Epithelial cell of prostate (primary cell): ENCODE measurements around the gene IQCH.
"Not testable (repeated sequence)": the region's sequence is repeated elsewhere in the genome, so short reads cannot be mapped to it uniquely, and the experiment has no call there.

Experiments
- DNase-seq: peaks from one replicate; pipeline ENCODE4 v3.0.0-alpha.2; 2011; ENCODE audit warnings: low read depth, low spot score
- H3K27ac ChIP-seq: fragments of 450-650 bp; 2 replicates; pipeline ENCODE4 v1.5.1; 2017; ENCODE audit warnings: mild to moderate bottlenecking

The IQCH gene

GRCh38 chr15:67420137-67420536 is 165.6 kb downstream of the IQCH start:
- H3K27ac ChIP-seq, result no peak overlapping the region
- no peak for DNase-seq

DNA sequence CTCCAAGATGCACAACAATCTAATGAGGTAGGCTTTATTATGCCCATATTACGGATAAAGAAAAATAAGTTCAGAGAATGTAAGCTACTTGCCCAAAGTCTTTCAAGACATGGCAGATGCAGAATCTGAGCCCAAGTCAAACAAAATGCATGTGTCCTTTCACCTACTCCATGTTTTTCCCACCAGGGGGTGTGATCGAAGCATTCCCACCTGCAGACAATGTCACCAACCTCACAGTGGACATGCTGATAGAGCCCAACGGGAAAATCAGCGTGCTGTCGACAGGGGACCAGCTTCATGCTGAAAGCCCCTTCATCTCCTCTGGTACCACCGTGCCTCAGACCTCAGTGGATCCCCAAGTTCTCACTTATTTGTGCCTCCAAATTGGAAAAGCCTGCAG is 166.5 kb downstream of the IQCH start:
- DNase-seq, result no peak

GRCh38 chr15:67422296-67422695 is 167.7 kb downstream of the IQCH start:
- no peak for DNase-seq
- H3K27ac ChIP-seq, result no peak overlapping the region

More for the DNA sequence above, 166.5 kb downstream of the IQCH start:
- no peak overlapping the region for H3K27ac ChIP-seq

- H3K27ac ChIP-seq, result no peak overlapping the region
- DNase-seq, result no peak
Measured at GRCh38 chr15:67433495-67434099, 179.0 kb downstream of the IQCH start.

GRCh38 chr15:67436351-67437250 is 182.0 kb downstream of the IQCH start:
- not testable (repeated sequence) for H3K27ac ChIP-seq

GRCh38 chr15:67444100-67444499 is 189.5 kb downstream of the IQCH start:
- DNase-seq, result no peak
- H3K27ac ChIP-seq, result no peak overlapping the region

More at GRCh38 chr15:67436351-67437250, 182.0 kb downstream of the IQCH start:
- not testable (repeated sequence) for DNase-seq

- no peak overlapping the region for H3K27ac ChIP-seq
Measured at GRCh38 chr15:67446449-67446848, 191.9 kb downstream of the IQCH start.

GRCh38 chr15:67448372-67448771 is 193.8 kb downstream of the IQCH start:
- DNase-seq, H3K27ac ChIP-seq: not testable (repeated sequence)

More at GRCh38 chr15:67446449-67446848, 191.9 kb downstream of the IQCH start:
- DNase-seq, result no peak

DNA sequence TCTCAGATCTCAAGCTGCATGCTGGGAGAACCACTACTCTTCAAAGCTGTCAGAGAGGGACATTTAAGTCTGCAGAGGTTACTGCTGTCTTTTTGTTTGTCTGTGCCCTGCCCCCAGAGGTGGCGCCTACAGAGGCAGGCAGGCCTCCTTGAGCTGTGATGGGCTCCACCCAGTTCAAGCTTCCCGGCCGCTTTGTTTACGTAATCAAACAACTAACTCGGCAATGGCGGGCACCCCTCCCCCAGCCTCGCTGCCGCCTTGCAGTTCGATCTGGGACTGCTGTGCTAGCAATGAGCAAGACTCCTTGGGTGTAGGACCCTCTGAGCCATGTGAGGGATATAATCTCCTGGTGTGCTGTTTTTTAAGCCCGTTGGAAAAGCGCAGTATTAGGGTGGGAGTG is 199.1 kb downstream of the IQCH start:
- not testable (repeated sequence) for DNase-seq, H3K27ac ChIP-seq

DNA sequence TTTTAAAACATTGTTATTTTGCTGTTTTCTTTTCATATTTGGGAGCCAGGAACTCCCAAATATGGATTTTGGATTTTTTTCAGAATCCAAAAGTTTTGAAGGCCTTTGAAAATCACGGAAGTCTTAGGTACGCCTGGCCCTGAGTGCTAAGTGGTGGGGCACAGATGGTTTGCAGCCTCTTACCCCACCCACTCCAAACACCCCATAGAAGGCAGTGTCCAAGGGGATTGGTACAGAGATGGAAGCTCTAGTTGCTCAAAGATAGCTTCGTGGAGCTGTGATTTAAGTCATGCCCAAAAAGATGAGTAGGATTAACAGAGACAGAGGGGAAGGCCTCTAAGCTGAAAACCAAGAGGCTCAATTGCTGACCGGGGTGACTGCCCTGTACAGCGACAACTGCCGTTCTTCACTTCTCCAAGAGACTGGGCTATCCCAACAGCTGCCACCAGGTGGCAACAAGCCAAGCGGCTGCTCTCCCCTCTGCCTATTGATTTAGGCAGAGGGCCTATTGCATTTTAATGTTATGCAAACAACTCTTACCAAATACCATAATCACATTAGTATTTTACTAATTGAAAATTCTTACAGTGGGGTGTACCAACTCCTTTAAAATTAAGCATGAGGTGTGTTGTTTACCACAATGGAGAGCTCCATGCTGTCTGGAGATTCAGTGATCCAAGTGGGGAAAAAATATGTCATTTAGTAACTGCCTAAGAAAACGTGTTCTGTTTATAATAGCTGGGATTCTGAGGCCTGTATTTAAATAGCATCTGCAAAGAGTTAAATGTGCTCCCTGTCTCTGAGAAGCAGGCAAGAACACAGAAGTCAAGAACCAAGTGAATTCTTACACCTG is 202.3 kb downstream of the IQCH start:
- no peak overlapping the region for H3K27ac ChIP-seq
- no peak for DNase-seq

DNA sequence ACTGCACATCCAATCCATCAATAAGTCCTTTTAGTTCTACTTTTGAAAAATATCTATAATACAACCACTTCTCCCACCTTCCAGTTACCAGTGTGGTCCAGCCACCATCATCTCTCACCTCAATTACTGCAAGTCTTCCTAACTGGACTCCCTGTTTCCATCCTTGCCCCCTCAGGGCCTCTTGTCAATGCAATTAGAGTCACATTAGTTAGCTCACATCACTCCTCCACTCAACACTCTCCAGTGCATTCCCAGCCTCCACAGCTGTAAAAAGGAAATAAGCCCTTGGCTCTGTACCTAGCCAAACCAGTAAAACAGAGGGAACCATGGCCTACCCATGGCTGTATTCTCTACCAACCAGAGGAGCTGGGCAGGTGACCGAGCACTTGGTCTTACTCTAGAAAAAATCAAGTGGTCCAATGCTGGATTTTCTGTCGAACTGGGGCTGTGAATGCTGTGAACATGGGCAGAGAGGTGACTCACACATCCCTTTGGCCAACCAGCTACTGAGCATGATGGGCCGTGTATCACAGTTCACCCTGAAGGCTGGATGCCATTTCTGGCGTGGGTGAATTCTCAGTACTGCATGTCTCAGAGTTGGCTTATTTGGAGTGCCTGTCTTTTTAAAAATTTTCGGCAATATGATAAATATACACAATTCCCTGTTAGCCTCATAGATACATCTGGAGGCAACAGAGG is 203.9 kb downstream of the IQCH start:
- H3K27ac ChIP-seq, result no peak overlapping the region
- no peak for DNase-seq

DNA sequence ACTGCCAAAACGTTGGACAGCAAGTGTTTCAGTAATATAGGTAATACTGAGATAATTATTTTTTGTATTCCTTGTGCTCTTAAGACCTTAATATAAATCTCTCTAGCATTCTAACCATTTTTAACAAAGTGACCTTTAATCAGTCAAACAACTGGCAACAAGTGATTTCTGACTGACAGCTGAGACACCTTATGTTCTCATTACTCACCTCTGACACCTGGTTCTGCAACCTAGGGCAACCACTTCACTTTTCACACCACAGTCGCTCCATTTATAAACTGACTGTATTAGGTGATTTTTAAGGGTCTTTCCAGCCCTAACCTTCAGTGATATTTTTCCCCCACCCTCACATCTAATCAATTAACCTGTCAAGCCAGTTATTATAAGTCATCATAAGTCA is 205.9 kb downstream of the IQCH start:
- no peak for DNase-seq
- no peak overlapping the region for H3K27ac ChIP-seq

DNA sequence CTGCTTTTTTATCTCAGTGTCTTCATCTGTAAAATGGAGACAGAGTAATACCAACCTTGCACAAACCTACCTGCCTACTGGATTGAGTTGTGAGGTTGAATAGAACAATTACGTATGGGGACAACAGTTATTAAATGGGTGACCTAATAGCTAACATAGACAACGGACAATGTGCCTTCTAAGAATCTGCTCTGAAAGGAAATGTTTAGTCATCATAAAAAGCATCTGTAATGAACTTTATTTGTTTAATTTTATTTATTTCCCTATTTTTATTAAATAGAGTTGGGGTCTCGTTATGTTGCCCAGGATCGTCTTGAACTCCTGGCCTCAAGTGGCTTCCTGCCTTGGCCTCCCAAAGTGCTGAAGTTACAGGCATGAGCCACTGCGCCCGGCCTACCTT is 207.1 kb downstream of the IQCH start:
- no peak overlapping the region for H3K27ac ChIP-seq
- DNase-seq, result no peak

- H3K27ac ChIP-seq, result no peak overlapping the region
- DNase-seq, result no peak
Measured at GRCh38 chr15:67462875-67463274, 208.3 kb downstream of the IQCH start.

DNA sequence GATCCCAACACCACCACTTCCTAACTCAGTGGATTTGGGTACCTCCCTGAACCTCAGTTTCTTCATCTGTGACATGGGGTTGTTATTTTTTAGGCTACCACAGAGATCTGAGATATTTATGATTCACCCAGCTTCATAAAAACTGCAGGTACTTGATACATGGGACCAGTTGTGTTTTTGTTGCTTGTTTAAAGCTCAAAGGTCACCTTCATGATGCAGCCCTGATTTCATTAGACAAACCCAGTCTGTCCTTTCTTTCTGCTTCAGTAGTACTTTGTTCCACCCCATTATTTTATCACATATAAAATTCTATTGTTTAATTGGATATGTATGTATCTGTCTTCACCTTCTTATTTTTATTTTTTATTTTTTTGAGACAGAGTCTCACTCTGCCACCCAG is 208.9 kb downstream of the IQCH start:
- no peak overlapping the region for H3K27ac ChIP-seq
- DNase-seq, result no peak

DNA sequence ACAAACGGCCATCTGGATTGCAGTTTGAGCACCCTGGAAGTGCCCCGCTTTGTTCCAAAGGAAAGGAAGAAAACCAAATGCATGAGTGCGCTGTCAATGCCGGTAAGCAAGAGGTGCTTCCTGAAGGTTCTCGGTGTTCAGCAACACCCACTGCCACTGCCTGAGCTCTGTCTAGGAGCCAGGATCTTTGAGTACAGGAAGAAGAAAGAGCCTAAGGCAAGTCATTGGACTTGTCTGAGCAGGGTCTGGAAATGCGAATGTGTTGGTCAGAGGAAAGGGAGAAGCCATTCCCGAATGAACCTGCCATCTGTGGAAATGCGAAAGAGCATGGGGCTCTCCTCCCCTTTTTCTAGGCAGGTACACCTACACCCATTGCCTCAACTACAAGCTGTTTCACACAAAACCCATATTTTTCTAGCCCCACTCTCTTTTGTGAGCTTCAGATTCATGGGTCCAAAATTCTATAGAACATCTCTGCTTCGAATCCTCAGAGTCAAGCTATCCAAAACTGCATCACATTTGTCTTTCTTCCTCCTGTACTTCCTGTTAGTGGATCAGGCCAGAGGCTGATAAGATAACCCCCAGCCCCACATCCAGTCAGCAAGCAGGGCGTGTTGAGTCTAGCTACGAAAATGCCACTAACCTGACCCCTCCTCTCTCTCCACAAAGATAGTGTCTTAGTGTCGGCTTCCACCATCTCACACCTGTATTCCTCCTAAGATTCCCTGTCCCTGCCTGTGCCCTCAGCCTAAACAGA is 210.8 kb downstream of the IQCH start:
- DNase-seq, result no peak
- H3K27ac ChIP-seq, result peak overlapping the region; percentile 9

GRCh38 chr15:67468416-67468815 is 213.8 kb downstream of the IQCH start:
- no peak for DNase-seq
- H3K27ac ChIP-seq, result no peak overlapping the region

DNA sequence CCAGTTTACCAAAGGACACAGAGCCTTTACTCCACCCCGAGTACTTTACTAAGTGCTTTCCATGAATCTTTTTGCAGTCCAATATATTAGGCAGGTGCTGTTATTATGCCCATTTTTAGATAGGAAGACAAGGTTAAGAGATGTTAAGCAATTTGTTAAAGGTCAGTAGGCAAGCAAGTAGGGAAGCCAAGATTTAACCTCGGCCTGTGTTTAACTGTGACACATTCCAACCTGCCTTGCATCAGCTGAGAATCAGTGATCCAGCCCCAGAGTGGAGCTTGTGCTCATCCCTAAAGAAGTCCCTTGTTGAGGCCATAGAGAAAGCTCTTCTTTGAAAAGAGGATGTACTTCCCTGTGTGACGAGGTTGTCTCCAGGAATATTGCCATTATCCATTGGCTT is 215.1 kb downstream of the IQCH start:
- no peak overlapping the region for H3K27ac ChIP-seq
- no peak for DNase-seq

GRCh38 chr15:67472957-67473356 is 218.4 kb downstream of the IQCH start:
- DNase-seq, result no peak
- H3K27ac ChIP-seq, result peak overlapping the region; percentile 19
